GM12891 (cell line): ENCODE measurements around the gene CACNA1I.
A peak's percentile ranks its signal among the peaks of the same experiment; 100 is the strongest.

Experiments
- DNase-seq: peaks from one replicate; pipeline ENCODE4 v3.0.0; 2011; ENCODE audit warnings: low spot score; ENCODE audit not compliant: insufficient read length
- FAIRE-seq: peaks from 2 replicates; lab custom pipeline; 2011; peaks lifted over from hg19 to GRCh38; lab: Jason Lieb, UNC
- PAX5 ChIP-seq: IDR thresholded peaks from 2 replicates; pipeline ENCODE4 v1.6.1; 2011; ENCODE audit warnings: low read length, moderate library complexity, mild to moderate bottlenecking; ENCODE audit not compliant: insufficient read depth, severe bottlenecking
- POLR2A ChIP-seq: IDR thresholded peaks from 2 replicates; pipeline ENCODE4 v1.6.1; 2011; ENCODE audit warnings: low read depth, low read length, control low read depth
- POLR2AphosphoS5 ChIP-seq: IDR thresholded peaks from 2 replicates; pipeline ENCODE4 v1.6.1; 2011; ENCODE audit warnings: low read depth, low read length, control low read depth
- POU2F2 ChIP-seq: IDR thresholded peaks from 2 replicates; pipeline ENCODE4 v1.6.1; 2011; ENCODE audit warnings: low read depth, mild to moderate bottlenecking, control low read depth, low read length, moderate library complexity
- SPI1 ChIP-seq: IDR thresholded peaks from 2 replicates; pipeline ENCODE4 v1.6.1; 2011; ENCODE audit warnings: low read depth, low read length, control low read depth
- TAF1 ChIP-seq: IDR thresholded peaks from 2 replicates; pipeline ENCODE4 v1.6.1; 2011; ENCODE audit warnings: low read depth, low read length, control low read depth

Gene CACNA1I

DNA sequence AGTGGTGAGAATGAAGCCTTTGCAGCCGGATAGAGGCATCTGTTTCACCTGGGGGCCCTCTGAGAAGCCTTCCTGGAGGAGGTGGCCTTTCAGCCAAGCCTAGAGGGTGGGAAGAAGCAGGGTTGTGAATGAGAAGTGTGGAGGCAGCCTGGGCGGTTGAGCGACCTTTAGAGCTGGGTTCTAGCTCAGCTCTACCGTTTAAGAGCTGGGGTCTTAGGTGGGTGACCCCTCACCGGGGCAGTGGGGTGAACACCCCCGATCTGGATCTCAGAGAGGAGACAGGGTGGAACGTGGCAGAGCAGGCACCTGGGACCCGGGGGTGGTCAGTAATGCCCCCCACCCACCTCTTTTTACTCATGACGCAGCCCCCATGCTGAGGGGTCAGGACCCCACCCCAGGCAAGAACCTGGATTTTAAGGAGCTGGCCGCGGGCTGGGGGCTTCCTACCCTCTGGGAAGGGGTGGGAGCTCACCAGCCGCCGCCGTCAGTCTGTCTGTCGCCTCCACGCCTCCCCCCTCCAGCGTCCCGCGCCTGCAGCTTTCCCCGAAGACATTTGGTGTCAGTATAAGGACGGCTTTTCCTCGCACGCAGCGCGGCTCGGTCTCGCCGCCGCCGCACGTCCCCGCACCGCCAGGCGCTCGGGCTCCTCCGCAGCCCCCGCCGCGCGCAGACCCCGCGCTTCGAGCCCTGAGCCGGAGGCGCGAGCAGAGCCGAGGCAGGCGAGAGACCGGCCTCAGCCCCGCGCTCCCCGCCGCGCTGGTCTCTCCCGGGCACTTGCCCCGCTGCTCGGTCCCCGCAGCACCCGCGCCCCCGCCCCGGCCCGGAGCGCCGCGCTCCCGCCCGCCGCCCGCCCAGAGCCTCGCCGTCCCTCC is 13.3 kb upstream of the CACNA1I start:
- TF ChIP-seq SPI1 (no peak), POU2F2 (no peak), POLR2A (no peak), TAF1 (no peak), POLR2AphosphoS5 (no peak), PAX5 (no peak)
- FAIRE-seq, result no peak
- DNase-seq, result no peak

GRCh38 chr22:39558254-39558727 is 12.3 kb upstream of the CACNA1I start:
- no peak for FAIRE-seq
- no peak for TF ChIP-seq POLR2AphosphoS5
- no peak for TF ChIP-seq PAX5
- no peak for TF ChIP-seq POLR2A
- TF ChIP-seq TAF1, result no peak
- TF ChIP-seq POU2F2, result no peak
- TF ChIP-seq SPI1, result no peak
- no peak for DNase-seq

GRCh38 chr22:39558950-39559349 is 11.6 kb upstream of the CACNA1I start:
- DNase-seq (no peak), FAIRE-seq (no peak)
- TF ChIP-seq POLR2A, result no peak
- TF ChIP-seq PAX5, result no peak
- TF ChIP-seq POLR2AphosphoS5, result no peak

- TF ChIP-seq POLR2A (no peak), POLR2AphosphoS5 (no peak), POU2F2 (no peak), SPI1 (no peak), PAX5 (no peak), TAF1 (no peak)
- no peak for DNase-seq
- no peak for FAIRE-seq
Observed at GRCh38 chr22:39559456-39560105, 11.0 kb upstream of the CACNA1I start.

GRCh38 chr22:39560127-39560526 is 10.4 kb upstream of the CACNA1I start:
- FAIRE-seq (no peak), DNase-seq (no peak)
- TF ChIP-seq TAF1 (no peak), SPI1 (no peak), POLR2AphosphoS5 (no peak)

- DNase-seq (no peak), FAIRE-seq (no peak)
- TF ChIP-seq POLR2A (no peak), POLR2AphosphoS5 (no peak), SPI1 (no peak), PAX5 (no peak), TAF1 (no peak), POU2F2 (no peak)
Observed at GRCh38 chr22:39562839-39563489, 7.6 kb upstream of the CACNA1I start.

DNA sequence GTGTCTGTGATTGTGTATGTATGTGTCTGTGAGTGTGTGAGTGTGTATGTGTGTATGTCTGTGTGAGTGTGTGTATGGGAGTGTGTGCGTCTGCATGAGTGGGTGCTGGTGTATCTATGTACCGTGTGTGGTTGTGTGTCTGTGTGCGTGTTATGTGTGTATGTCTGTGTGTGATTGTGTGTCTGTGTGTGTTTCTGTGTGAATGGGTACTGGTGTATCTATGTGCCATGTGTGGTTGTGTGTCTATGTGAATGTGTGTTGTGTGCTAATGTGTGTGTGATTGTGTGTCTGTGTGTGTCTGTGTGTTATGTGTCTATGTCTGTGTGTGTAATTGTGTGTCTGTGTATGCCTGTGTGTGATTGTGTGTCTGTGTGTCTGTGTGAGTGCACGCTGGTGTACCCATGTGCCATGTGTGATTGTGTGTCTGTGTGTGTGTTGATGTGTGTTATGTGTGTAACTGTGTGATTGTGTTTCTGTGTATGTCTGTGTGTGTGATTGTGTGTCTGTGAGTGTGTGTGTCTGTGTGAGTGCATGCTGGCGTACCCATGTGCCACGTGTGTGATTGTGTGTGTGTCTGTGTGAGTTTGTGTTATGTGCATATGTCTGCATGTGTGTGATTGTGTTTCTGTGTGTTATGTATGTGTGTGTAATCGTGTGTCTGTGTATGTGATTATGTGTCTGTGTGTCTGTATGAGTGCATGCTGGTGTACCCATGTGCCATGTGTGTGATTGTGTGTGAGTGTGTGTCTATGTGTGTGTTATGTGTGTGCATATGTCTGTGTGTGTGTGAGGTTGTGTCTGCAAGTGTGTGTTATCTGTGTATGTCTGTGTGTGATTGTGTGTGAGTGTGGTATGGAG is 6.8 kb upstream of the CACNA1I start:
- FAIRE-seq, result peak; percentile 94
- DNase-seq, result no peak
- TF ChIP-seq POLR2A (no peak), POLR2AphosphoS5 (no peak), SPI1 (no peak), POU2F2 (no peak), TAF1 (no peak), PAX5 (no peak)

DNA sequence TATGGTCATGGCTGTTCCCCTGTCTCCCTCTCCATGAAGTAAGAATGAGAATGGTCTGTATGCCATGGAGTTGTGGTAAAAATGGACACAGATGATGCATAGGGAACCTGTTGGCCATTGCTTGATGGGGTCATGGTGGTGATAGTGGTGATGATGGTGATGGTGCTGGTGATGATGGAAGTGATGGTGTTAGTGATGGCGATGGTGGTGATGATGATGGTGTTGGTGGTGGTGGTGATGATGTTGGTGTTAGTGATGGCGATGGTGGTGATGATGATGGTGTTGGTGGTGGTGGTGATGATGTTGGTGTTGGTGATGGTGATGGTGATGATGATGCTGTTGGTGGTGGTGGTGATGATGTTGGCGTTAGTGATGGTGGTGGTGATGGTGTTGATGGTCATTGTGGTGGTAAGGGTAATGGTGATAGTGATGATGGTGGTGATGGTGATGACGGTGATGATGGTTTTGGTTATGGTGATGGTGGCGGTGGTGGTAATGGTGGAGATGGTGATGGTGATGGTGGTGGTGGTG is 5.1 kb upstream of the CACNA1I start:
- no peak for TF ChIP-seq POLR2A
- no peak for TF ChIP-seq POLR2AphosphoS5
- TF ChIP-seq POU2F2, result no peak
- TF ChIP-seq TAF1, result no peak
- TF ChIP-seq SPI1, result no peak
- no peak for TF ChIP-seq PAX5
- FAIRE-seq (peak; percentile 79), DNase-seq (no peak)

GRCh38 chr22:39567135-39567946 is 3.2 kb upstream of the CACNA1I start:
- FAIRE-seq, result peak; percentile 84
- TF ChIP-seq POLR2AphosphoS5 (no peak), SPI1 (peak; percentile 32; the same call in 1 of the 2 replicates)
- no peak for DNase-seq
